A549 treated with Hydrocortisone at 1 μM for 4 hours (cell line): ENCODE data around the gene ARPC5. TPM values are rescaled to one million over a fixed set of nuclear protein-coding genes. Genes with fewer than 3 reads are reported as not detected.

Experiments used
- total RNA-seq: library from RNA; stranded (reverse); fragments of 200-300 nt; extraction: Qiagen RNA extraction; gene quantifications from 5 replicates; pipeline ENCODE4 v1.2.3, GENCODE V29; 2022

ARPC5 gene
- total RNA-seq: 146 to 219 TPM (median 172 TPM) in 5 replicates

GRCh38 chr1:183635606-183636333, at the start of gene ARPC5:
Gene ARPC5, minus strand, starts transcription at chr1:183635783. Its CDS starts 124 bp downstream, at chr1:183635659.

DNA sequence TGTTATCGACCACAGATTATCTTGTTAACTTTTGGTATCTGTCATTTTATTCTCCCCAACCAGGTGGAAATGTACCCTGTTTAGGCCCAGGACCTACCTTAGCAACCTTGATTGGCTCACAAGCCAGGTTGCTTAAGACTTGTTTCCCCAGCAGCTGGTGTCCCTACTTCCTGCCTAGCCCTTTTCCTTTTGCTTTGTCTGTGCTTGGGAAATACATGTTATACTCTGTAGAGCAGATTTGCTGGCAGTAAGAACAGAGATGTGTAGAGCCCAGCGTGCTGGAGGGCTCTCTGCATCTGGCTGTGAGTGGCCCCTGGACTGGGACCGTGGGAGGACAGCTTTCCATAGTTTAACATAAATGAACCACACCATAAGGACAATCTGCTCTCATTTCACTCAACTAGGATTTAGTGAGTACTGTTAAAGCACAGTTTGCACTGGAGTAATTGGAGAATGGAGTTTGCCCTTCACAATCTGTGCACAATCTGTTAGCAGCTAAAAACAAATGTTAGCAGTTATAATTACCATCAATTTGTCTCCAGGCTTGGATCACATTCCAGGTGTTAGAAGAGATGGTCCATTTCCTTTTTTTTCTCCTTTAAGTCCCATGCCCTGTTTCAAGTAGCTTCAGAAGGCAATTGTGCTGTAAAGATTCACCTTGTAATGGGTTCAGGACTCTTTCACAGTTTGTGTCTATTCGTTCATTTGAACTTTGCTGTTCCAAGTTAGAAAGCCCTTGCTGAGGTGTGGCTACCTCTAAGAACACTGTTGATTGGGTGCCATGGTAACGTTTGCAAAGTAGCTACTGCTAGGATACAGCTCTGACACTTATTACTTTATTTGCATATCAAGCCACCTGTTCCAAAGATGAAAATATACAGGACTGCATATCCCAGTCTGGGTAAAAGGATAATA, 17.2 kb upstream of the ARPC5 start, which contains the start of gene APOBEC4:
Gene APOBEC4 (minus strand): TSS at position 770 of the 915 bp plus-strand sequence. CDS start 4,535 bp downstream, outside the sequence.

DNA sequence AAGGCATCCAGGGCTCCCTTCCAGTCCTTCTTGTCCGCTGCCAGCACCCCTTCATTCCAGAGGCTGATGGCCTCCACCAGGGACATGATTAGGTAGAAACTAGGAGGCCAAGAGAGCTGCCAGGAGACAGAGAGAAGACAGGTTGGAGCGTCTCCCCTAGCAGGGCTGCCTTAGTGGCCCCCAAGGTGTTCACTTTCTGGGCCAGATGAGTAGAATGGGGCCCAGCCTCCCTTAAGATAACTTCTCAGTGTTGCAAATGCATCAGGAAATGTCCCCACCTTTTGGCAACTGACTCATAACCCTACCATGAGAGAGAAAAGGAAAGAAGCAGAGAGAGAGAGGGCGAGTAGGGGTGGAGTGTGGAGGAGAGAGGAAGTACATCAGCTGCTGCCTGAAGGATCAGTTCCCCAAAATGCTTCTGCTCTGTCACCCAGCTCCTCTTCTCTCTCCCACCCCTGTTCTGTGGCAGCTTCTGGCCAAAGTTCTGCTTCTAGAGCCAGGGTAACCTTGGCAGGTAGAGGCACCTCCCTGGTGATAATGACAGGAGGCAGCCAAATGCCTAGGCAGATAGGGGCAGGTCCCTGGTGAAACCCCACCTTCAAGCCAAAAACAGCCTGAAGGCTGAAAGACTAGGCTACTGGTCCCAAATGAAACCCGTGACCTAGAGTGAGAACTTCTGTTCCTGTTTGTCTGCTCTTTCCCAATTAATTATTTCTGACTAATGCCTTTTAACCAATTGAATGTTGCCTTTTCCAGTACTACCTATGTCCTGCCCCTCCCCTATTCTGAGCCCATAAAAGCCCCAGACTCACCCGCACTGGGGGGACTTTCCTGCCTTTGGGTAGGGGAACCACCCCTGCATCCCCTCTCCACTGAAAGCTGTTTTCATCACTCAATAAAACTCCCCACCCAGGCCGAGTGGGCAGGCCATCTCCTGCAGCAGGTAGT, 45.1 kb downstream of the ARPC5 start, which contains the start of gene NCF2:
Gene NCF2 (minus strand): TSS at position 216 of the 948 bp plus-strand sequence. CDS start 130 bp downstream, at position 86.

Other genes with a start within 250 kb of the ARPC5 start
- 0.35 to 0.71 TPM (median 0.51 TPM) in 5 replicates for gene NMNAT2, start 217.4 kb downstream of the ARPC5 start, total RNA-seq
- 29.4 to 39.8 TPM (median 34.5 TPM) in 5 replicates for gene SMG7, start 163.3 kb downstream of the ARPC5 start, total RNA-seq
- gene NCF2, start 45.3 kb downstream of the ARPC5 start, total RNA-seq: 0.68 to 3.3 TPM (median 1.3 TPM) in 5 replicates
- not detected in 5 replicates for gene APOBEC4, start 17.5 kb upstream of the ARPC5 start, total RNA-seq
- 0.70 to 0.98 TPM (median 0.82 TPM) in 5 replicates for gene RGL1, start 169.3 kb upstream of the ARPC5 start, total RNA-seq